WTC11 (cell line): ENCODE measurements around the gene TF. TPM values are rescaled to one million over a fixed set of nuclear protein-coding genes. Genes with fewer than 3 reads are reported as not detected.

Source experiments
- ATAC-seq: fragments of 200-7000 bp; cut with Tn5 transposase; 2 replicates; pipeline ENCODE4 v1.10.0; 2021; ENCODE audit warnings: mild to moderate bottlenecking, moderate library complexity
- CTCF ChIA-PET: fragments of 300-600 bp; sonication (Branson Sonifier 250); formaldehyde crosslinking; loops from one replicate; lab custom pipeline; 2021; ENCODE audit warnings: antibody characterized with exemption; lab: Charles Lee
- POLR2A ChIA-PET: fragments of 350-600 bp; sonication (Branson Sonifier 250); formaldehyde crosslinking; loops from one replicate; lab custom pipeline; 2021; ENCODE audit warnings: antibody characterized with exemption; lab: Charles Lee
- DNase-seq: peaks from one replicate; pipeline ENCODE4 v3.0.0; 2021; ENCODE audit warnings: low spot score
- H3K27ac Mint-ChIP-seq: 2 replicates; pipeline ENCODE4 v1.8.0; 2021; ENCODE audit warnings: mixed read lengths
- H3K27me3 Mint-ChIP-seq: 2 replicates; pipeline ENCODE4 v1.8.0; 2021; ENCODE audit warnings: low read depth, mild to moderate bottlenecking, moderate library complexity, mixed read lengths
- H3K36me3 Mint-ChIP-seq: 2 replicates; pipeline ENCODE4 v1.8.0; 2021; ENCODE audit warnings: mixed read lengths
- H3K4me1 Mint-ChIP-seq: 2 replicates; pipeline ENCODE4 v1.8.0; 2022; ENCODE audit warnings: mixed read lengths
- H3K4me3 Mint-ChIP-seq: 2 replicates; pipeline ENCODE4 v1.8.0; 2021; ENCODE audit warnings: mild to moderate bottlenecking, moderate library complexity, mixed read lengths
- H3K9me3 Mint-ChIP-seq: 2 replicates; pipeline ENCODE4 v1.8.0; 2021; ENCODE audit warnings: mixed read lengths
- AR ChIP-seq: fragments of 250-450 bp; sonication (Bioruptor Pico); IDR thresholded peaks from 2 replicates; pipeline ENCODE4 v1.9.0; 2021; ENCODE audit warnings: mild to moderate bottlenecking
- ARID4B ChIP-seq: sonication (generic); formaldehyde crosslinking; IDR thresholded peaks from 2 replicates; pipeline ENCODE4 v1.8.0; 2023; ENCODE audit warnings: missing genetic modification reagents, mild to moderate bottlenecking, borderline replicate concordance
- CREM ChIP-seq: sonication (generic); formaldehyde crosslinking; IDR thresholded peaks from 2 replicates; pipeline ENCODE4 v1.8.1; 2022; ENCODE audit warnings: mild to moderate bottlenecking, missing genetic modification reagents, moderate library complexity
- CTCF ChIP-seq: fragments of 200-600 bp; IDR thresholded peaks from 2 replicates; pipeline ENCODE4 v1.8.0; 2022; ENCODE audit warnings: antibody characterized with exemption
- ETV6 ChIP-seq: sonication (generic); formaldehyde crosslinking; IDR thresholded peaks from 2 replicates; pipeline ENCODE4 v1.8.1; 2022; ENCODE audit warnings: mild to moderate bottlenecking, missing genetic modification reagents
- MXD4 ChIP-seq: fragments of 250-450 bp; sonication (Bioruptor Pico); IDR thresholded peaks from 2 replicates; pipeline ENCODE4 v1.8.0; 2021; ENCODE audit warnings: mild to moderate bottlenecking, moderate library complexity, borderline replicate concordance
- NFYB ChIP-seq: sonication (generic); formaldehyde crosslinking; conservative IDR thresholded peaks from 2 replicates; pipeline ENCODE4 v1.8.0; 2022; ENCODE audit warnings: low read depth, missing genetic modification reagents
- ZNF121 ChIP-seq: sonication (generic); formaldehyde crosslinking; IDR thresholded peaks from 2 replicates; pipeline ENCODE4 v1.8.0; 2023; ENCODE audit warnings: missing genetic modification reagents
- ZNF232 ChIP-seq: sonication (generic); formaldehyde crosslinking; IDR thresholded peaks from 2 replicates; pipeline ENCODE4 v1.8.0; 2022; ENCODE audit warnings: mild to moderate bottlenecking, missing genetic modification reagents
- ZNF396 ChIP-seq: fragments of 250-450 bp; sonication (Bioruptor Pico); IDR thresholded peaks from 2 replicates; pipeline ENCODE4 v1.8.0; 2021; ENCODE audit warnings: mild to moderate bottlenecking, moderate library complexity, borderline replicate concordance
- ZNF425 ChIP-seq: fragments of 250-450 bp; sonication (Bioruptor Pico); conservative IDR thresholded peaks from 2 replicates; pipeline ENCODE4 v1.9.0; 2021; ENCODE audit warnings: mild to moderate bottlenecking
- ZNF512 ChIP-seq: sonication (generic); formaldehyde crosslinking; IDR thresholded peaks from 2 replicates; pipeline ENCODE4 v1.8.1; 2022; ENCODE audit warnings: missing genetic modification reagents, borderline replicate concordance
- total RNA-seq: library from RNA; stranded (reverse); gene quantifications from 3 replicates; pipeline ENCODE4 v1.2.3, GENCODE V29; 2021

The TF gene
- total RNA-seq, 1 experiment from 2014 or later = 9.3 TPM

- no peak for TF ChIP-seq ARID4B (CRISPR knock-in tag)
- TF ChIP-seq ZNF396 (CRISPR knock-in tag) = no peak
- no peak for TF ChIP-seq CREM (CRISPR knock-in tag)
These were observed 35.4 kb downstream of the TF start (continued) for GRCh38 chr3:133781570-133781969.

- Mint-ChIP-seq H3K9me3 (peaks cover 18% of the 10 kb centered on the region), H3K36me3 (peaks cover 4% of the 10 kb centered on the region), H3K27ac (no peak overlapping the region), H3K4me1 (peaks cover 11% of the 10 kb centered on the region), H3K4me3 (no peak overlapping the region), H3K27me3 (no peaks in the 10 kb centered on the region)
- TF ChIP-seq CTCF = no peak
- no peak for TF ChIP-seq ZNF232 (CRISPR knock-in tag)
- TF ChIP-seq ETV6 (CRISPR knock-in tag) = no peak
- TF ChIP-seq ZNF425 (CRISPR knock-in tag) = no peak
- no peak for TF ChIP-seq NFYB (CRISPR knock-in tag)
- no peak for TF ChIP-seq AR
- TF ChIP-seq MXD4 (CRISPR knock-in tag) = no peak
- TF ChIP-seq ZNF121 (CRISPR knock-in tag) = no peak
- no peak for TF ChIP-seq ZNF512
- ChIA-PET CTCF (no interaction called here), POLR2A (no interaction called here)
- DNase-seq (no peak), ATAC-seq (no peak)
These were observed 36.3 kb downstream of the TF start for GRCh38 chr3:133782454-133782853.
